HL-60 (cell line): Measurements from ENCODE around the gene GPR150.

Source experiments
- DNase-seq, 2 experiments: peaks; one replicate each; pipeline ENCODE4 v3.0.0-alpha.2; 2010 to 2020; ENCODE audit warnings: low read depth in 1 of 2, low spot score in 1 of 2
- H3K27ac ChIP-seq: fragments of 250-450 bp; sonication (Bioruptor Pico); replicated peaks from 2 replicates; pipeline ENCODE4 v1.5.1; 2020; ENCODE audit warnings: mild to moderate bottlenecking, moderate library complexity
- H3K27me3 ChIP-seq: fragments of 250-450 bp; sonication (Bioruptor Pico); 2 replicates; pipeline ENCODE4 v1.5.1; 2021; ENCODE audit warnings: mild to moderate bottlenecking, moderate library complexity; ENCODE audit not compliant: insufficient read depth, poor library complexity, severe bottlenecking
- H3K4me3 ChIP-seq: replicated peaks from 2 replicates; pipeline ENCODE4 v1.5.1; 2011; ENCODE audit warnings: mild to moderate bottlenecking, control low read depth, low read length; ENCODE audit not compliant: insufficient read depth
- GABPA ChIP-seq: IDR thresholded peaks from 2 replicates; pipeline ENCODE4 v1.6.1; 2012; ENCODE audit warnings: low read depth
- POLR2AphosphoS5 ChIP-seq: IDR thresholded peaks from 2 replicates; pipeline ENCODE4 v1.6.1; 2012; ENCODE audit warnings: low read depth
- SPI1 ChIP-seq: IDR thresholded peaks from 2 replicates; pipeline ENCODE4 v1.6.1; 2012; ENCODE audit warnings: low read depth, mild to moderate bottlenecking, borderline replicate concordance
- TF ChIP-seq, protein P1 (sequence below): IDR thresholded peaks from 2 replicates; pipeline ENCODE4 v1.6.1; 2012; ENCODE audit warnings: low read depth; ENCODE audit not compliant: insufficient replicate concordance
- TF ChIP-seq, protein P2 (sequence below): IDR thresholded peaks from one replicate; pipeline ENCODE4 v1.5.1; 2011; ENCODE audit warnings: low read length, control low read depth, inconsistent platforms; ENCODE audit not compliant: insufficient read depth

Gene GPR150

DNA sequence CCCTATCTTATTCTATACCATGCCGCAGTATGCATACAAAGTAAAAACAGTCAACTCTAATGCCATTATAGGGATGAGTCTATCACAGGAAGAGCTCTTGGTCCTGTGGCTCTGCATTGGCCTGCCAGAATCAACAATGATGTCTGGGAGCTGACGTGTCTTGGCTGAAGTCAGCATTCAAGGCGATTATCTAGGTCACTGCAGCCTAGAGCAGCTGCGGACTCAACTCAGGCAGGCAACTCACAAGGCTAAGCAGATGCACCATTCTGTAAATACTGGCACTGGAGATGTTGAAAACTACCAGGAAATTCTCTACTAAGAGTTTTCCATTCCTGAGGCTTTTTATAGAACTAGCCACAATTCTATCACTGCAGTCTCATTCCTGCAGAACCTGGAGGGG is 49.7 kb downstream of the GPR150 start:
- H3K27ac ChIP-seq, result no peak overlapping the region
- H3K4me3 ChIP-seq, result no peak overlapping the region
- no peak for DNase-seq
- TF ChIP-seq POLR2AphosphoS5 (no peak), GABPA (no peak), SPI1 (no peak)
- TF ChIP-seq, protein P1, sequence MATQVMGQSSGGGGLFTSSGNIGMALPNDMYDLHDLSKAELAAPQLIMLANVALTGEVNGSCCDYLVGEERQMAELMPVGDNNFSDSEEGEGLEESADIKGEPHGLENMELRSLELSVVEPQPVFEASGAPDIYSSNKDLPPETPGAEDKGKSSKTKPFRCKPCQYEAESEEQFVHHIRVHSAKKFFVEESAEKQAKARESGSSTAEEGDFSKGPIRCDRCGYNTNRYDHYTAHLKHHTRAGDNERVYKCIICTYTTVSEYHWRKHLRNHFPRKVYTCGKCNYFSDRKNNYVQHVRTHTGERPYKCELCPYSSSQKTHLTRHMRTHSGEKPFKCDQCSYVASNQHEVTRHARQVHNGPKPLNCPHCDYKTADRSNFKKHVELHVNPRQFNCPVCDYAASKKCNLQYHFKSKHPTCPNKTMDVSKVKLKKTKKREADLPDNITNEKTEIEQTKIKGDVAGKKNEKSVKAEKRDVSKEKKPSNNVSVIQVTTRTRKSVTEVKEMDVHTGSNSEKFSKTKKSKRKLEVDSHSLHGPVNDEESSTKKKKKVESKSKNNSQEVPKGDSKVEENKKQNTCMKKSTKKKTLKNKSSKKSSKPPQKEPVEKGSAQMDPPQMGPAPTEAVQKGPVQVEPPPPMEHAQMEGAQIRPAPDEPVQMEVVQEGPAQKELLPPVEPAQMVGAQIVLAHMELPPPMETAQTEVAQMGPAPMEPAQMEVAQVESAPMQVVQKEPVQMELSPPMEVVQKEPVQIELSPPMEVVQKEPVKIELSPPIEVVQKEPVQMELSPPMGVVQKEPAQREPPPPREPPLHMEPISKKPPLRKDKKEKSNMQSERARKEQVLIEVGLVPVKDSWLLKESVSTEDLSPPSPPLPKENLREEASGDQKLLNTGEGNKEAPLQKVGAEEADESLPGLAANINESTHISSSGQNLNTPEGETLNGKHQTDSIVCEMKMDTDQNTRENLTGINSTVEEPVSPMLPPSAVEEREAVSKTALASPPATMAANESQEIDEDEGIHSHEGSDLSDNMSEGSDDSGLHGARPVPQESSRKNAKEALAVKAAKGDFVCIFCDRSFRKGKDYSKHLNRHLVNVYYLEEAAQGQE, result no peak
- TF ChIP-seq, protein P2, sequence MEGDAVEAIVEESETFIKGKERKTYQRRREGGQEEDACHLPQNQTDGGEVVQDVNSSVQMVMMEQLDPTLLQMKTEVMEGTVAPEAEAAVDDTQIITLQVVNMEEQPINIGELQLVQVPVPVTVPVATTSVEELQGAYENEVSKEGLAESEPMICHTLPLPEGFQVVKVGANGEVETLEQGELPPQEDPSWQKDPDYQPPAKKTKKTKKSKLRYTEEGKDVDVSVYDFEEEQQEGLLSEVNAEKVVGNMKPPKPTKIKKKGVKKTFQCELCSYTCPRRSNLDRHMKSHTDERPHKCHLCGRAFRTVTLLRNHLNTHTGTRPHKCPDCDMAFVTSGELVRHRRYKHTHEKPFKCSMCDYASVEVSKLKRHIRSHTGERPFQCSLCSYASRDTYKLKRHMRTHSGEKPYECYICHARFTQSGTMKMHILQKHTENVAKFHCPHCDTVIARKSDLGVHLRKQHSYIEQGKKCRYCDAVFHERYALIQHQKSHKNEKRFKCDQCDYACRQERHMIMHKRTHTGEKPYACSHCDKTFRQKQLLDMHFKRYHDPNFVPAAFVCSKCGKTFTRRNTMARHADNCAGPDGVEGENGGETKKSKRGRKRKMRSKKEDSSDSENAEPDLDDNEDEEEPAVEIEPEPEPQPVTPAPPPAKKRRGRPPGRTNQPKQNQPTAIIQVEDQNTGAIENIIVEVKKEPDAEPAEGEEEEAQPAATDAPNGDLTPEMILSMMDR, result no peak
- H3K27me3 ChIP-seq, result no peaks in the 10 kb centered on the region

DNA sequence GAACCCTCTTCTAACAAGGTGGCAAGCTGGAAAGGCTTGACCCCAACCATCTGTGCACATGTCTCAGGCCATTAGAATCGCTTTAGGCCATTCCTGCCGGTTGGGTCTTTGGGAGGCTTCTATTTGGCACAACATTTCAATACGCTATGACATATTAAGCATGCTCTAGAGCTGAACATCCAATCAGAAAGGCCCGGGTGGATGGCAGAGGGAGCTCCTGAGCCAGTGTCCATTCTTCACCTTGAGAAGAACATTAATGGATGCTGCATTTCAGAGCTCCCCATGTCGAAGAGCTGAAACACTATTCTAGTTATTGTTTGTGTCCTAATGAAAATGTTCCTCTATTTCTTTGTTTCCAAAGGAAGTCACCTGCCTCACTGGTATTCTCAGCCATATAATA is 50.1 kb downstream of the GPR150 start:
- no peak for DNase-seq
- H3K27me3 ChIP-seq, result no peaks in the 10 kb centered on the region
- no peak overlapping the region for H3K27ac ChIP-seq
- H3K4me3 ChIP-seq, result no peak overlapping the region
- TF ChIP-seq GABPA (no peak), POLR2AphosphoS5 (no peak), SPI1 (no peak)
- TF ChIP-seq, protein P2, result no peak
- TF ChIP-seq, protein P1, result no peak

DNA sequence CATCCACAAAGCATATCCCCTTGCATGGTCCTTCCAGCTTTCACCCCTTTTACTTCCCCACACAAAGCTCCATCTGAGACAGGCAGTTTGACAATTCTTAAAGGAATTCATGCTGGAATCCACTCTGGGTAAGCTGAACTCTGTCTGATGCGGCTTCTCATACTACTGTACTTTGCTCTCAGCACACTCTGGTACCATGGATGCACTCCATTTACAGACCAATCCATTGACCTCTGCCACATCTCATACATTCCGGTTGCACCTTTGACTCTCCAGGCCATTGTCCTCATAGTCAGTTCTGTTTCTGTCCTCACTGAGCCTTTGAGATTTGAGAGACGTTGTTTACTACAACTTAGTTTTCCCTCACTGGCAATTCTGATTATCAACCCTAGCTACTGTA is 50.7 kb downstream of the GPR150 start:
- Histone ChIP-seq H3K4me3 (no peak overlapping the region), H3K27me3 (no peaks in the 10 kb centered on the region), H3K27ac (no peak overlapping the region)
- no peak for DNase-seq
- TF ChIP-seq POLR2AphosphoS5 (no peak), SPI1 (no peak), GABPA (no peak)
- TF ChIP-seq, protein P1, result no peak
- TF ChIP-seq, protein P2, result no peak
